HUES64 (cell line): ENCODE measurements around the gene CRLF2.
"Not testable (repeated sequence)": the region's sequence is repeated elsewhere in the genome, so short reads cannot be mapped to it uniquely, and the experiment has no call there.

Experiments
- H3K27ac ChIP-seq: 2 replicates; pipeline ENCODE4 v1.7.0; 2013; ENCODE audit warnings: low read depth, low read length, inconsistent platforms
- H3K27me3 ChIP-seq: 2 replicates; pipeline ENCODE4 v1.6.1; 2013; ENCODE audit warnings: mild to moderate bottlenecking, low read length; ENCODE audit not compliant: insufficient read depth
- H3K36me3 ChIP-seq: 2 replicates; pipeline ENCODE4 v1.6.1; 2013; ENCODE audit warnings: mild to moderate bottlenecking, low read length; ENCODE audit not compliant: insufficient read depth
- H3K4me1 ChIP-seq: 2 replicates; pipeline ENCODE4 v1.6.1; 2013; ENCODE audit warnings: mild to moderate bottlenecking, low read length, moderate library complexity; ENCODE audit not compliant: insufficient read depth
- H3K4me3 ChIP-seq: 2 replicates; pipeline ENCODE4 v1.5.1; 2013; ENCODE audit warnings: mild to moderate bottlenecking, low read length, moderate library complexity
- H3K9ac ChIP-seq: 2 replicates; pipeline ENCODE4 v1.6.1; 2013; ENCODE audit warnings: mild to moderate bottlenecking, low read depth, low read length
- H3K9me3 ChIP-seq: 2 replicates; pipeline ENCODE4 v1.6.1; 2013; ENCODE audit warnings: low read depth, low read length; ENCODE audit not compliant: insufficient read depth
- WGBS: fragments of 150-250, 120-280 bp; methylation state at CpG from one replicate; pipeline ENCODE4 v1.1.7; 2013; ENCODE audit warnings: missing lambda C conversion rate; 5-methylcytosine and 5-hydroxymethylcytosine counted together

Gene CRLF2

GRCh38 chrX:1210844-1211243 lies 1.6 kb downstream of the CRLF2 start:
- 95% methylated on average over 1 of the region's 1 CpG for WGBS
- Histone ChIP-seq H3K4me1 (no peaks in the 10 kb centered on the region), H3K27ac (no peak overlapping the region)

GRCh38 chrX:1207496-1208025 lies 4.9 kb downstream of the CRLF2 start:
- no peaks in the 10 kb centered on the region for H3K9me3 ChIP-seq
- WGBS: 91% methylated on average over 15 of the region's 15 CpGs
- H3K27me3 ChIP-seq: no peaks in the 10 kb centered on the region
- no peak overlapping the region for H3K27ac ChIP-seq
- no peaks in the 10 kb centered on the region for H3K36me3 ChIP-seq
- no peak overlapping the region for H3K9ac ChIP-seq
- H3K4me1 ChIP-seq: no peaks in the 10 kb centered on the region
- H3K4me3 ChIP-seq: no peak overlapping the region

More at GRCh38 chrX:1210844-1211243, 1.6 kb downstream of the CRLF2 start:
- no peaks in the 10 kb centered on the region for H3K36me3 ChIP-seq
- no peak overlapping the region for H3K9ac ChIP-seq
- H3K9me3 ChIP-seq: no peaks in the 10 kb centered on the region
- H3K27me3 ChIP-seq: no peaks in the 10 kb centered on the region
- no peak overlapping the region for H3K4me3 ChIP-seq

GRCh38 chrX:1205681-1206611 lies 6.5 kb downstream of the CRLF2 start:
- H3K27ac ChIP-seq: peak overlapping the region; percentile 72
- peak overlapping the region; percentile 62 for H3K4me3 ChIP-seq
- H3K27me3 ChIP-seq: no peaks in the 10 kb centered on the region
- 4% methylated on average over 33 of the region's 33 CpGs for WGBS
- H3K4me1 ChIP-seq: no peaks in the 10 kb centered on the region
- peak overlapping the region; percentile 51 for H3K9ac ChIP-seq
- no peaks in the 10 kb centered on the region for H3K36me3 ChIP-seq
- H3K9me3 ChIP-seq: no peaks in the 10 kb centered on the region

- 92% methylated on average over 21 of the region's 21 CpGs for WGBS
- Histone ChIP-seq H3K27me3 (no peaks in the 10 kb centered on the region), H3K27ac (no peak overlapping the region), H3K36me3 (no peaks in the 10 kb centered on the region), H3K4me3 (no peak overlapping the region), H3K4me1 (no peaks in the 10 kb centered on the region), H3K9me3 (no peaks in the 10 kb centered on the region), H3K9ac (no peak overlapping the region)
These were observed 10.2 kb downstream of the CRLF2 start for GRCh38 chrX:1202251-1202650.

- Histone ChIP-seq H3K9ac (no peak overlapping the region), H3K27ac (no peak overlapping the region), H3K9me3 (no peaks in the 10 kb centered on the region), H3K36me3 (no peaks in the 10 kb centered on the region), H3K4me3 (no peak overlapping the region), H3K4me1 (no peaks in the 10 kb centered on the region), H3K27me3 (no peaks in the 10 kb centered on the region)
- 91% methylated on average over 10 of the region's 10 CpGs for WGBS
These were observed 16.0 kb downstream of the CRLF2 start for GRCh38 chrX:1196436-1196835.

GRCh38 chrX:1192196-1192595 lies 20.3 kb downstream of the CRLF2 start:
- not testable (repeated sequence) for H3K9ac ChIP-seq, H3K27me3 ChIP-seq, H3K4me3 ChIP-seq, H3K27ac ChIP-seq, H3K36me3 ChIP-seq, H3K4me1 ChIP-seq, H3K9me3 ChIP-seq
- 82% methylated on average over 7 of the region's 8 CpGs for WGBS

GRCh38 chrX:1190596-1191145 lies 21.8 kb downstream of the CRLF2 start:
- Histone ChIP-seq H3K9me3 (no peaks in the 10 kb centered on the region), H3K36me3 (no peaks in the 10 kb centered on the region), H3K4me3 (no peak overlapping the region), H3K4me1 (no peaks in the 10 kb centered on the region), H3K27ac (no peak overlapping the region), H3K9ac (no peak overlapping the region), H3K27me3 (no peaks in the 10 kb centered on the region)
- 84% methylated on average over 18 of the region's 18 CpGs for WGBS

GRCh38 chrX:1185561-1185960 lies 26.9 kb downstream of the CRLF2 start:
- H3K36me3 ChIP-seq: no peaks in the 10 kb centered on the region
- H3K27ac ChIP-seq: no peak overlapping the region
- no peak overlapping the region for H3K9ac ChIP-seq
- WGBS: 95% methylated on average over 10 of the region's 10 CpGs
- no peaks in the 10 kb centered on the region for H3K27me3 ChIP-seq
- no peaks in the 10 kb centered on the region for H3K9me3 ChIP-seq
- H3K4me3 ChIP-seq: no peak overlapping the region
- peaks cover 4% of the 10 kb centered on the region; the same call in 1 of the 2 replicates for H3K4me1 ChIP-seq

GRCh38 chrX:1182211-1182610 lies 30.2 kb downstream of the CRLF2 start:
- Histone ChIP-seq H3K4me1 (peaks cover 10% of the 10 kb centered on the region), H3K4me3 (no peak overlapping the region), H3K9me3 (no peaks in the 10 kb centered on the region), H3K27me3 (no peaks in the 10 kb centered on the region), H3K9ac (no peak overlapping the region), H3K27ac (no peak overlapping the region), H3K36me3 (no peaks in the 10 kb centered on the region)
- 86% methylated on average over 4 of the region's 4 CpGs for WGBS

GRCh38 chrX:1181661-1182060 lies 30.8 kb downstream of the CRLF2 start:
- H3K4me1 ChIP-seq: peaks cover 10% of the 10 kb centered on the region
- 91% methylated on average over 14 of the region's 14 CpGs for WGBS
- not testable (repeated sequence) for H3K9ac ChIP-seq, H3K36me3 ChIP-seq, H3K4me3 ChIP-seq, H3K27ac ChIP-seq, H3K27me3 ChIP-seq, H3K9me3 ChIP-seq

GRCh38 chrX:1181170-1181569 lies 31.3 kb downstream of the CRLF2 start:
- no peaks in the 10 kb centered on the region for H3K9me3 ChIP-seq
- no peaks in the 10 kb centered on the region for H3K36me3 ChIP-seq
- H3K27me3 ChIP-seq: no peaks in the 10 kb centered on the region
- peaks cover 10% of the 10 kb centered on the region for H3K4me1 ChIP-seq
- H3K4me3 ChIP-seq: no peak overlapping the region
- H3K27ac ChIP-seq: no peak overlapping the region
- 91% methylated on average over 11 of the region's 11 CpGs for WGBS
- no peak overlapping the region for H3K9ac ChIP-seq
